Measurements from ENCODE around the gene ZBTB18. TPM values are rescaled to one million over a fixed set of nuclear protein-coding genes. Genes with fewer than 3 reads are reported as not detected.

The ZBTB18 gene
- total RNA-seq, 1 experiment from 2014 or later = 12.1 TPM

DNA sequence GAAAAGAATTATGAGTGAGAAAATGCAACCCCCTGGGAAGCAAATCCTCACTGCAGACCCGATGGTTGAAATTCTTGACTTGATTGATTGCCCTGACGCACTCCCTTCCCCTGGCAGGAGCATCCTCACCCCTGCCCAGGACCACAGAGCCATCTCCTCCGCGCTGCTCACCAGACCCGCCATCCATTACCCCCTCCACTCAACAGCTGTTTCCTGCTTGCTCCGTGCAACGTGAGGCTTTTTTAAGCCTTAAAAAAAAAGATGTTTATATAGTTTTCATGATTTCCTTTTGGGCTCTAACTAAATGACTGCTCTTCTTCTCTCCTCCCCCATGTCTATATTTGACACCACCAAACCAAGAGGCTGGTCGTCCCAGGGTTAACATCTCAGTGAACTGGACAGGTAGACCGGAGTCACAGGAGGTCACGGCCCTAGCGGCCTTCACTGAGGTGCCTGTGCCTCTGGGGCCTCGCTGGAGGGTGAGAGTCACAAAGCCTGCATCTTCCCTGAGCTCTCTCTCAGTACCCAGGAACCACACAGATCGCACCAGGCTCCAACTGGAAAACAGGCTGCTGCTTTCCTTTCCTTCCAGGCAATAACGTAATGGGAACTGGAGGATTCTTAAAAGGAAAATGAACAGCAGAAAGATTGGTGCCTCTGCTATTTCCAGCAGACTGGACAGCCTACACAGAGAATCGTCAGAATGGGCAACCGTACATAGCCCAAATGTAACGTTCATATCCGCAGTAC lies 49.8 kb downstream of the ZBTB18 start:
- H3K4ac ChIP-seq (ENCODE audit: low read depth, low read length) = no peak overlapping the region
- H2BK12ac ChIP-seq (ENCODE audit: insufficient read length, low read depth, low read length) = no peak overlapping the region
- H3K14ac ChIP-seq (ENCODE audit: insufficient read depth, low read length) = no peak overlapping the region; the same call in 1 of the 2 replicates
- Mint-ChIP-seq H3K4me1 (peaks cover 4 to 5% of the 10 kb centered on the region in 2 experiments; a peak in 1 of 4 replicates), H3K4me3 (no peak overlapping the region), H3K27ac (peak overlapping the region in 1 of 3 experiments; percentile 52; a peak in 1 of 7 replicates), H3K9me3 (peaks cover 0 to 2% of the 10 kb centered on the region in 2 experiments; a peak in 2 of 5 replicates), H3K36me3 (ENCODE audit: insufficient read depth in 1 of 3, low read depth in 3 of 3) (0 out of 7 replicates have a peak, but pooled peaks cover 0 to 4% (median 2%) of the 10 kb centered on the region in 3 experiments), H3K27me3 (ENCODE audit: low read depth) (no peaks in the 10 kb centered on the region; the same call in 1 of the 2 replicates)
- no peak overlapping the region for H3K18ac ChIP-seq (ENCODE audit: insufficient read length, low read depth, low read length)
- no peak overlapping the region for H4K8ac ChIP-seq (replicated peaks; ENCODE audit: insufficient read length, low read depth, low read length)
- no CpG with 5 or more reads among the region's 18 CpGs for WGBS (ENCODE audit: extremely low coverage, insufficient read length, low lambda C conversion rate)
- no peaks in the 10 kb centered on the region for H3K4me1 ChIP-seq (ENCODE audit: insufficient read depth, low read length)
- H3K23ac ChIP-seq (ENCODE audit: insufficient read length, low read depth, low read length) = no peak overlapping the region
- no peaks in the 10 kb centered on the region for H3K27me3 ChIP-seq (ENCODE audit: insufficient read depth, low read length)
- H3K27ac ChIP-seq (ENCODE audit: insufficient read length, low read depth, low read length) = no peak overlapping the region
- H3K79me1 ChIP-seq (ENCODE audit: insufficient read depth, low read depth, low read length, poor library complexity, severe bottlenecking) = no peaks in the 10 kb centered on the region
- no peak overlapping the region for H4K5ac ChIP-seq (ENCODE audit: insufficient read length, low read depth, low read length)
- H2BK15ac ChIP-seq (ENCODE audit: low read depth, low read length) = no peak overlapping the region
- no peak overlapping the region for H3K4me2 ChIP-seq (ENCODE audit: insufficient read depth, insufficient read length, low read length)
- H3K56ac ChIP-seq (ENCODE audit: insufficient read length, low read depth, low read length) = no peak overlapping the region
- H3T11ph ChIP-seq (ENCODE audit: low read length) = no peak overlapping the region
- no peak for DNase-seq
- H2AFZ ChIP-seq (ENCODE audit: low read length) = no peak overlapping the region
- H2BK20ac ChIP-seq (ENCODE audit: low read depth, low read length, poor library complexity, severe bottlenecking) = no peak overlapping the region
- no peaks in the 10 kb centered on the region for H3K23me2 ChIP-seq (ENCODE audit: insufficient read length, low read depth, low read length, poor library complexity, severe bottlenecking)
- no peak overlapping the region for H2BK120ac ChIP-seq (ENCODE audit: low read depth, low read length, poor library complexity, severe bottlenecking)
- TF ChIP-seq, protein P1, sequence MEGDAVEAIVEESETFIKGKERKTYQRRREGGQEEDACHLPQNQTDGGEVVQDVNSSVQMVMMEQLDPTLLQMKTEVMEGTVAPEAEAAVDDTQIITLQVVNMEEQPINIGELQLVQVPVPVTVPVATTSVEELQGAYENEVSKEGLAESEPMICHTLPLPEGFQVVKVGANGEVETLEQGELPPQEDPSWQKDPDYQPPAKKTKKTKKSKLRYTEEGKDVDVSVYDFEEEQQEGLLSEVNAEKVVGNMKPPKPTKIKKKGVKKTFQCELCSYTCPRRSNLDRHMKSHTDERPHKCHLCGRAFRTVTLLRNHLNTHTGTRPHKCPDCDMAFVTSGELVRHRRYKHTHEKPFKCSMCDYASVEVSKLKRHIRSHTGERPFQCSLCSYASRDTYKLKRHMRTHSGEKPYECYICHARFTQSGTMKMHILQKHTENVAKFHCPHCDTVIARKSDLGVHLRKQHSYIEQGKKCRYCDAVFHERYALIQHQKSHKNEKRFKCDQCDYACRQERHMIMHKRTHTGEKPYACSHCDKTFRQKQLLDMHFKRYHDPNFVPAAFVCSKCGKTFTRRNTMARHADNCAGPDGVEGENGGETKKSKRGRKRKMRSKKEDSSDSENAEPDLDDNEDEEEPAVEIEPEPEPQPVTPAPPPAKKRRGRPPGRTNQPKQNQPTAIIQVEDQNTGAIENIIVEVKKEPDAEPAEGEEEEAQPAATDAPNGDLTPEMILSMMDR (conservative IDR thresholded peaks at IDR 0.05) = no peak
- H4K20me1 ChIP-seq (ENCODE audit: control insufficient read depth, insufficient read depth, insufficient read length) = no peaks in the 10 kb centered on the region
- no peak overlapping the region for H4K91ac ChIP-seq (ENCODE audit: insufficient read length, low read depth, low read length)
- H3K79me2 ChIP-seq (ENCODE audit: insufficient read depth, low read length) = no peaks in the 10 kb centered on the region
- H3K9me3 ChIP-seq (ENCODE audit: control insufficient read depth, low read depth, low read length) = no peaks in the 10 kb centered on the region
- no peak overlapping the region for H2BK5ac ChIP-seq (ENCODE audit: insufficient read length, low read length)
- no peak overlapping the region for H2AK5ac ChIP-seq (ENCODE audit: insufficient read length, low read length)
- no peak overlapping the region for H3K9ac ChIP-seq (ENCODE audit: extremely low read depth, insufficient read length, low read length)

Measured in H9 (cell line).